Measurements from ENCODE around the gene IL11.

IL11 gene

DNA sequence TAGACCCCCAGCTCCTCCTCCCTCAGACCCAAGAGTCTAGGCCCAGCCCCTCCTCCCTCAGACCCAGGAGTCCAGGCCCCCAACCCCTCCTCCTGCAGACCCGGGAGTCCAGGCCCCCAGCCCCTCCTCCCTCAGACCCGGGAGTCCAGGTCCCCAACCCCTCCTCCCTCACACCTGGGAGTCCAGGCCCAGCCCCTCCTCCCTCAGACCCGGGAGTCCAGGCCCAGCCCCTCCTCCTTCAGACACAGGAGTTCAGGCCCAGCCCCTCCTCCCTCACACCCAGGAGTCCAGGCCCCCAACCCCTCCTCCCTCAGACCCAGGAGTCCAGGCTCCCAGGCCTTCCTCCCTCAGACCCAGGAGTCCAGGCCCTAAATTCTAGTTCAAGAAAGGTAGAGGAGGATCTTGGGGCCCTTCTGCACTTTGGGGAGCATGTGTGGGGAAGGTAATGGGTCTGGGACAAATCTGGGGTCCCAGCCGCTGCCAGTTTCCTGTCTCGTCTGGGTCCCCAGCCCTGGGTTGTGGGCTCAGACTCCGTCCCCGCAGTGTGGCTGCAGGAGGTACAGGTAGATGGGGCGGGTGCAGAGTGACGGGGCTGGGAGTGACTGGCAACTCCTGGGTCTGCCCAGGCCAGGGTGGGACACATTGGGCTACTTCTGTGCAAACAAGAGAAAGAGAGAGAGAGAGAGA lies 3.2 kb upstream of the IL11 start:
- Histone ChIP-seq H3K9me3 (ENCODE audit: control extremely low read depth in 1 of 5, control insufficient read depth in 4 of 5, insufficient read depth in 2 of 5, low read depth in 1 of 5, low read length in 4 of 5) (no peaks in the 10 kb centered on the region), H3K4me1 (ENCODE audit: control extremely low read depth in 1 of 4, control insufficient read depth in 4 of 4, insufficient read depth in 4 of 4, low read length in 3 of 4) (peaks cover 0 to 27% (median 20%) of the 10 kb centered on the region in 4 experiments), H3K4me3 (ENCODE audit: control insufficient read depth in 1 of 7, extremely low read depth in 1 of 7, insufficient read depth in 4 of 7, low read depth in 2 of 7, low read length in 6 of 7) (no peak overlapping the region), H3K27me3 (replicated peaks in 2 of 5; ENCODE audit: control insufficient read depth in 4 of 5, insufficient read depth in 5 of 5, low read length in 4 of 5) (peaks cover 0 to 89% (median 19%) of the 10 kb centered on the region in 5 experiments), H3K36me3 (ENCODE audit: control insufficient read depth in 4 of 4, insufficient read depth in 4 of 4, low read length in 3 of 4) (no peaks in the 10 kb centered on the region), H3K27ac (ENCODE audit: insufficient read depth in 1 of 2, low read depth in 1 of 2, low read length in 2 of 2, poor library complexity in 1 of 2, severe bottlenecking in 2 of 2) (no peak overlapping the region)
- ChIA-PET POLR2A (interaction anchor here (1.4 kb wide), 1 partner anchor 10 kb away, joined by 4 read pairs; the partner anchor contains the start of gene TMEM238), CTCF (interaction anchor here (0.6 to 1.2 kb wide), 3 partner anchors 10 to 84 kb away, joined by 3 to 5 read pairs (median 3); partner anchors contain the start of gene GARIN5B)
- 63% methylated on average over 4 of the region's 9 CpGs for WGBS (ENCODE audit: insufficient coverage)
- no peak for DNase-seq

DNA sequence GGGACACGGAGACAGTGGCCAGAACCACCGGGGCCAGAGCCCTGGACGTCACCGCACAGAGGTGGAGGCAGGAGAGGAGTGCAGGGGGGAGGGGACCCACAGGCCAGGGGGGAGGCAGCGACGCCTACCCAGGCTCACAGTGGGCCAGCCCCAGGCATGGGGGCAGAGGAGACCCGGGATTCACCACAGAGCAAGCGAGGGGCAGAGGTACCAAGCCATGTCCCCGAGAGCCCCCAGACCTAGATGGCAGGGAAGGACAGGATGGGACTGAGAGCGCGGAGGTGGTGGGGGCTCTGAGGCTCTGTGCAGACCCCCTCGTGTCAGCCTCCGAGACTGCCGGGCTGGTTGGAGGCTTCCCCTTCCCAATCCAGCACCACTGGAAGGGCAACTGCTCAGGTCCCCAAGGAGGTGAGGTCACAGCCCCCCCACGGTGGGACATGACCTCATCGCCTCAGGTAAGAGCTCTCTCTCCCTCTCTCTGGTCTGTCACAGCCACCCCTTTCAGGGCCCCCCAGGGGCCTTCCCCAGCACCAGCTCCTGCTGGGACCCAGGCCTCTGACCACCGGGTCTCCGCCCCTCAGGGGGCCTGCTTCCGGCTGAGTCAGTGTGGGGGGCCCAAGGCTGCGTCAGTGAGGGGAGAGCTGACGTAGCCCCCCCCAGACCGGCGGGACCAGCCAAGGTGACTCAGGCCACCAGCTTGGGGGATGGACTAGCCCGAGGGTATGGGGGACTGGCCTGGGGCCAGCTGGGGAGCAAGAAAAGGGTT lies 2.2 kb upstream of the IL11 start:
- H3K36me3 ChIP-seq (ENCODE audit: control insufficient read depth in 4 of 4, insufficient read depth in 4 of 4, low read length in 3 of 4): no peaks in the 10 kb centered on the region
- 52% methylated on average over 9 of the region's 24 CpGs for WGBS (ENCODE audit: insufficient coverage)
- ChIA-PET POLR2A (interaction anchor here (0.7 to 1.4 kb wide), 2 partner anchors 11 to 118 kb away, joined by 3 to 4 read pairs; partner anchors contain the start of gene TMEM238), CTCF (interaction anchor here (1.1 to 1.2 kb wide), 2 partner anchors 9 to 79 kb away, joined by 3 to 5 read pairs; partner anchors contain the start of gene GARIN5B)
- DNase-seq: peak; percentile 69 to 88 (median 86)
- peaks cover 0 to 92% (median 21%) of the 10 kb centered on the region in 5 experiments for H3K27me3 ChIP-seq (replicated peaks in 2 of 5; ENCODE audit: control insufficient read depth in 4 of 5, insufficient read depth in 5 of 5, low read length in 4 of 5)
- H3K4me1 ChIP-seq (ENCODE audit: control extremely low read depth in 1 of 4, control insufficient read depth in 4 of 4, insufficient read depth in 4 of 4, low read length in 3 of 4): peaks cover 0 to 27% (median 20%) of the 10 kb centered on the region in 4 experiments
- no peaks in the 10 kb centered on the region for H3K9me3 ChIP-seq (ENCODE audit: control extremely low read depth in 1 of 5, control insufficient read depth in 4 of 5, insufficient read depth in 2 of 5, low read depth in 1 of 5, low read length in 4 of 5)
- H3K4me3 ChIP-seq (ENCODE audit: control insufficient read depth in 1 of 7, extremely low read depth in 1 of 7, insufficient read depth in 4 of 7, low read depth in 2 of 7, low read length in 6 of 7): no peak overlapping the region
- no peak overlapping the region for H3K27ac ChIP-seq (ENCODE audit: insufficient read depth in 1 of 2, low read depth in 1 of 2, low read length in 2 of 2, poor library complexity in 1 of 2, severe bottlenecking in 2 of 2)

DNA sequence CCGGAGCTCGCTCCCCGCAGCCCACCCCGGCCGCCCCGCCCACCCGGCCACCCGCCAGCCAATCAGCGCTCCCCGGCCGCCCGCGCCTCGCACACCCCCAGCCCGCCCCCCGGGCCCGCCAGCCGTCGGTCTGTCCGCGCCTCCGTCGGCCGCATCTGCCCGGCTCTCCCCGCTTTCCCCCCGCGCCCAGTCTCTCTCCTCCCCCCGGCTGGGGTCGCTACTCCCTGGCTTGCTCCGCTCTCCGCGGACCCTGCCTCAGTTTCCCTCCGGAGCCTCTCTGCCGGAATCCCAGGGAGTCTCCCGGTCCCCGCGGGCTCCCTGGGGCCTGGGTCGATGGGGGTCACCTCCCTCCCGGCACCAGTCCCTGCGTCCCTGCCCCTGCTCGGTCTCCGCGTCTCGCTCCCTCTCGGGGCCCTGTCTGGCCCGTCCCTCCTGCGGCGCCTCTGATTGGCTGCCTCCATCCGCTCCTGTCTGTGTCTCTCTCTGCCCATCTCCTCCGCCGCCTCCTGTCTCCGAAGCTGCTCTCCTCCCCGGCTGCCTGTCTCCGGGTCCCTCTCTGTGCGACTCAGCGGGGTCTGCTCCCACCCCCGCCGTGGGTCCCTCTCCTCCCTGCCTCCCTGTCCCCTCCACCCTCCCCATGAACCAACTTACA lies 484 bp downstream of the IL11 start:
- Histone ChIP-seq H3K4me1 (ENCODE audit: control extremely low read depth in 1 of 4, control insufficient read depth in 4 of 4, insufficient read depth in 4 of 4, low read length in 3 of 4) (peaks cover 0 to 27% (median 20%) of the 10 kb centered on the region in 4 experiments), H3K27ac (ENCODE audit: insufficient read depth in 1 of 2, low read depth in 1 of 2, low read length in 2 of 2, poor library complexity in 1 of 2, severe bottlenecking in 2 of 2) (no peak overlapping the region), H3K27me3 (replicated peaks in 2 of 5; ENCODE audit: control insufficient read depth in 4 of 5, insufficient read depth in 5 of 5, low read length in 4 of 5) (peaks cover 0 to 72% (median 15%) of the 10 kb centered on the region in 5 experiments), H3K9me3 (ENCODE audit: control extremely low read depth in 1 of 5, control insufficient read depth in 4 of 5, insufficient read depth in 2 of 5, low read depth in 1 of 5, low read length in 4 of 5) (no peaks in the 10 kb centered on the region), H3K36me3 (ENCODE audit: control insufficient read depth in 4 of 4, insufficient read depth in 4 of 4, low read length in 3 of 4) (no peaks in the 10 kb centered on the region), H3K4me3 (ENCODE audit: control insufficient read depth in 1 of 7, extremely low read depth in 1 of 7, insufficient read depth in 4 of 7, low read depth in 2 of 7, low read length in 6 of 7) (peak overlapping the region in 3 of 7 experiments; percentile 26 to 57 (median 36))
- CTCF ChIA-PET: no interaction called here
- 2% methylated on average over 33 of the region's 59 CpGs for WGBS (ENCODE audit: insufficient coverage)
- POLR2A ChIA-PET: no interaction called here
- DNase-seq: peak in 2 of 3 donors; percentile 20

DNA sequence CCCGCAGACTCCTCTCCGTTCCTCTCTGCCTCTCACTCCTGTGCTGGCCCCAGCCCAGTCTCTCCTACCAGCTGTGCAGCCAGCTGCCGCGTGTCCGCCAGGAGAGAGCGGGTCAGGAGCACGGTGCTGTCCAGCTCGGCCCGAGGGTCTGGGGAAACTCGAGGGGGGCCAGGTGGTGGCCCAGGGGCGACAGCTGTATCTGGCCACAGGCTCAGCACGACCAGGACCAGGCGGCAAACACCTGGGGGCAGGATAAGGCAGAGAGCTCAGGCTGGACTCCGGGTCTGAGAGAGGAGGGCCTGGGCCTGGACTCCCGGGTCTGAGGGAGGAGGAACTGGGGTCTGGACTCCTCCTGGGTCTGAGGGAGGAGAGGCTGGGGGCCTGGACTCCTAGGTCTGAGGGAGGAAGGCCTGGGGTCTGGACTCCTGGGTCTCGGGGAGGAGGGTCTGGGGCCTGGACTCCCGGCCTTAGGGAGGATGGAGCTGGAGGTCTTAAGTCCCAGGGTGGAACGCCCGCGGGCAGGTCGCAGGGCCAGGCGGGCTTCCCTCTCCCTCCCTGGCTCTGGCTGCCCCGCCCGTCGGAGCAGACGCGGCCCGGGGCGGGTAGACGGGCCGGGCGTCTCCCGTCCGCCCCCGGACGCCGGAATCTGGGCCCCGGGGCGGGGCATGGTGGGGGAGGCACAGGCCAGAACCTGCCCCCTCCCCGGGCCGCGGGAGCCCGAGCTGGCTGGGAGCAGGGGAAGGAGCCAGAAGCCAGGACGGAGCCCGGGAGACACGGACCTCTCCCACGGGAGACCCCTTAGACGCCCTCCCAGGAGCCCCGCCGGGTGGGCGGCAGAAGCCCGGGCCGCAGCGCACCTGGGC lies 1.3 kb downstream of the IL11 start:
- Histone ChIP-seq H3K27me3 (replicated peaks in 2 of 5; ENCODE audit: control insufficient read depth in 4 of 5, insufficient read depth in 5 of 5, low read length in 4 of 5) (peaks cover 0 to 64% (median 15%) of the 10 kb centered on the region in 5 experiments), H3K9me3 (ENCODE audit: control extremely low read depth in 1 of 5, control insufficient read depth in 4 of 5, insufficient read depth in 2 of 5, low read depth in 1 of 5, low read length in 4 of 5) (no peaks in the 10 kb centered on the region), H3K4me3 (ENCODE audit: control insufficient read depth in 1 of 7, extremely low read depth in 1 of 7, insufficient read depth in 4 of 7, low read depth in 2 of 7, low read length in 6 of 7) (peak overlapping the region in 2 of 7 experiments; percentile 28 to 38), H3K36me3 (ENCODE audit: control insufficient read depth in 4 of 4, insufficient read depth in 4 of 4, low read length in 3 of 4) (no peaks in the 10 kb centered on the region), H3K27ac (ENCODE audit: insufficient read depth in 1 of 2, low read depth in 1 of 2, low read length in 2 of 2, poor library complexity in 1 of 2, severe bottlenecking in 2 of 2) (no peak overlapping the region), H3K4me1 (ENCODE audit: control extremely low read depth in 1 of 4, control insufficient read depth in 4 of 4, insufficient read depth in 4 of 4, low read length in 3 of 4) (peaks cover 0 to 26% (median 19%) of the 10 kb centered on the region in 4 experiments)
- DNase-seq: peak in 2 of 3 donors; percentile 20 to 27
- ChIA-PET CTCF (interaction anchor here (0.9 to 1.2 kb wide), 2 partner anchors 20 to 65 kb away, joined by 3 to 6 read pairs; no protein-coding TSS in a partner anchor), POLR2A (no interaction called here)
- 22% methylated on average over 37 of the region's 54 CpGs for WGBS (ENCODE audit: insufficient coverage)

DNA sequence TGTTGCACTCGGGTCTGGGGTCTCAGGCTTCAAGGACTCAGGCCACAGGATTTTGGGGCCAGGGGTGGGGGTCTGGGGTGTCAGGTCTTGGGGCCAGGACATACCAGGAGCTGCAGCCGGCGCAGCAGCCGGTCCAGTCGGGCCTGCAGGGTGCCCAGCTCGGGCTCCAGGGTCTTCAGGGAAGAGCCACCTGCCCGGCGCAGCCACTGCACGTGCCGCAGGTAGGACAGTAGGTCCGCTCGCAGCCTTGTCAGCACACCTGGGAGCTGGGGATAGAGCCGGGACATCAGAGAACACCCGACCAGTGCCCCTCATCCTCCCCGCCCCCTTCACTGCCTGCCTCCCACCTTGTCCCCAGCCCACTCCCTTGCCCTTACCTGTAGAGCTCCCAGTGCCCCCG lies 2.2 kb downstream of the IL11 start:
- peaks cover 0 to 56% (median 15%) of the 10 kb centered on the region in 5 experiments for H3K27me3 ChIP-seq (replicated peaks in 2 of 5; ENCODE audit: control insufficient read depth in 4 of 5, insufficient read depth in 5 of 5, low read length in 4 of 5)
- no peaks in the 10 kb centered on the region for H3K9me3 ChIP-seq (ENCODE audit: control extremely low read depth in 1 of 5, control insufficient read depth in 4 of 5, insufficient read depth in 2 of 5, low read depth in 1 of 5, low read length in 4 of 5)
- DNase-seq: no peak
- H3K4me3 ChIP-seq (ENCODE audit: control insufficient read depth in 1 of 7, extremely low read depth in 1 of 7, insufficient read depth in 4 of 7, low read depth in 2 of 7, low read length in 6 of 7): no peak overlapping the region
- H3K36me3 ChIP-seq (ENCODE audit: control insufficient read depth in 4 of 4, insufficient read depth in 4 of 4, low read length in 3 of 4): no peaks in the 10 kb centered on the region
- H3K27ac ChIP-seq (ENCODE audit: insufficient read depth in 1 of 2, low read depth in 1 of 2, low read length in 2 of 2, poor library complexity in 1 of 2, severe bottlenecking in 2 of 2): no peak overlapping the region
- POLR2A ChIA-PET: no interaction called here
- H3K4me1 ChIP-seq (ENCODE audit: control extremely low read depth in 1 of 4, control insufficient read depth in 4 of 4, insufficient read depth in 4 of 4, low read length in 3 of 4): peaks cover 0 to 23% (median 18%) of the 10 kb centered on the region in 4 experiments
- WGBS (ENCODE audit: insufficient coverage): 81% methylated on average over 15 of the region's 16 CpGs
- CTCF ChIA-PET: interaction anchor here (0.9 to 1.2 kb wide), 2 partner anchors 20 to 65 kb away, joined by 3 to 6 read pairs; no protein-coding TSS in a partner anchor

- WGBS (ENCODE audit: insufficient coverage): 100% methylated on average over 1 of the region's 3 CpGs
- no peaks in the 10 kb centered on the region for H3K36me3 ChIP-seq (ENCODE audit: control insufficient read depth in 4 of 4, insufficient read depth in 4 of 4, low read length in 3 of 4)
Measured at GRCh38 chr19:55366790-55367189, 3.5 kb downstream of the IL11 start.

More at GRCh38 chr19:55366790-55367189, 3.5 kb downstream of the IL11 start:
- DNase-seq: no peak
- Histone ChIP-seq H3K4me1 (ENCODE audit: control extremely low read depth in 1 of 4, control insufficient read depth in 4 of 4, insufficient read depth in 4 of 4, low read length in 3 of 4) (peaks cover 0 to 13% (median 8%) of the 10 kb centered on the region in 4 experiments), H3K4me3 (ENCODE audit: control insufficient read depth in 1 of 7, extremely low read depth in 1 of 7, insufficient read depth in 4 of 7, low read depth in 2 of 7, low read length in 6 of 7) (no peak overlapping the region), H3K27ac (ENCODE audit: insufficient read depth in 1 of 2, low read depth in 1 of 2, low read length in 2 of 2, poor library complexity in 1 of 2, severe bottlenecking in 2 of 2) (no peak overlapping the region), H3K9me3 (ENCODE audit: control extremely low read depth in 1 of 5, control insufficient read depth in 4 of 5, insufficient read depth in 2 of 5, low read depth in 1 of 5, low read length in 4 of 5) (no peaks in the 10 kb centered on the region), H3K27me3 (replicated peaks in 2 of 5; ENCODE audit: control insufficient read depth in 4 of 5, insufficient read depth in 5 of 5, low read length in 4 of 5) (peaks cover 0 to 43% (median 11%) of the 10 kb centered on the region in 5 experiments)
- CTCF ChIA-PET: interaction anchor here (1.0 kb wide), 1 partner anchor 14 kb away, joined by 3 read pairs; no protein-coding TSS in a partner anchor
- POLR2A ChIA-PET: no interaction called here

Measured in common myeloid progenitor, CD34-positive (primary cell).